Adrenal gland (tissue), 5 donors: ENCODE measurements around the gene TRIM10.

ENCODE experiments used
- POLR2A ChIP-seq, 2 donors: fragments of 450-650 bp; IDR thresholded peaks; one replicate each; pipeline ENCODE4 v1.6.1; 2017; ENCODE audit warnings: antibody characterized with exemption in 2 of 2, mild to moderate bottlenecking in 2 of 2, moderate library complexity in 1 of 2
- TF ChIP-seq, protein P1 (sequence below), 6 experiments: fragments of 450-650 bp in 4 of 6; fragments of 200-600 bp in 2 of 6; sonication (generic) in 1 of 6; IDR thresholded peaks; 1 replicate in 5 of 6; 2 replicates in 1 of 6; pipeline versions ENCODE4 v1.5.1 to v1.8.0; 2016 to 2021; ENCODE audit warnings: antibody characterized with exemption in 6 of 6, mild to moderate bottlenecking in 2 of 6, moderate library complexity in 1 of 6
- donor health status: DM: no; HTN: no; CAD: no.

DNA sequence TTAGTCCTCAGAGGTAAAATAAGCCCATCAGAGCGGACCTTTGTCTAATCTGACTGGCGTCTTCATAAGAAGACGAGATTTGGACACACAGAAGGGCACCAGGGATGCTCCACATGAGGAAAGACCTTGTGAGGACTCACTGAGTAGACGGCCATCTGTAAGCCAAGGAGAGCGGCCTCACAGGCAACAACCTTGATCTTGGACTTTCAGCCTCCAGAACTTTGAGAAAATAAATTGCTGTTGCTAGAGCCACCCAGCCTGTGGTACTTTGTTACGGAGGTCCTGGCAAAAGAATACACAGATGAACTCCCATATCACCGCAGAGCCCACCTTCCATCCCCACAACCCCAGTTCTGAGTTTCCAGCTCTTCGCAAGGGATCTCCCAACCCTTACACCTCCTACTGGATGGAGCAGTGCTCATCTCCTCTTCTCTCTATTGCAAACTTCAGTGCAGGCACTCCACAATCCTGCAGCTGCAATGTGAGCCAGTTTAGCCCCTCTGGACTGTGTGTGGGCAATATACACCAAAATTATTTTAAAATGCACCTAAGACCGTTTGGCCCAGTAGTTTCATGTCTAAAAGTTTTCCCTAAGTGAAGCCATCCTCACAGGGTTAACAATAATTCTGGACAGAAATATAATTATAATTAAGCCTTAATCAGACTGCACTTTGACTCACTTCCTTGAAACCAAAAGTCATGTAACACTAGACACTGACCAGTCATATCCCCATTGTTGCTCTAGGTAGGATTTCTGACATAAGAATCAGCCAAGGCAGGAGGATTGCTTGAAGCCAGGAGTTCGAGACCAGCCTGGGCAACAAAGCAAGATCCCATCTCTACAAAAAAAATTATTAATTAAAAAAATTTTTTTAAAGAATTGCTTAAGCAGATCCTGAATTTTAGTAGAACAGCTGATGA is 39.3 kb downstream of the TRIM10 start:
- no peak for TF ChIP-seq POLR2A (IDR thresholded peaks at IDR 0.05)
- TF ChIP-seq, protein P1, sequence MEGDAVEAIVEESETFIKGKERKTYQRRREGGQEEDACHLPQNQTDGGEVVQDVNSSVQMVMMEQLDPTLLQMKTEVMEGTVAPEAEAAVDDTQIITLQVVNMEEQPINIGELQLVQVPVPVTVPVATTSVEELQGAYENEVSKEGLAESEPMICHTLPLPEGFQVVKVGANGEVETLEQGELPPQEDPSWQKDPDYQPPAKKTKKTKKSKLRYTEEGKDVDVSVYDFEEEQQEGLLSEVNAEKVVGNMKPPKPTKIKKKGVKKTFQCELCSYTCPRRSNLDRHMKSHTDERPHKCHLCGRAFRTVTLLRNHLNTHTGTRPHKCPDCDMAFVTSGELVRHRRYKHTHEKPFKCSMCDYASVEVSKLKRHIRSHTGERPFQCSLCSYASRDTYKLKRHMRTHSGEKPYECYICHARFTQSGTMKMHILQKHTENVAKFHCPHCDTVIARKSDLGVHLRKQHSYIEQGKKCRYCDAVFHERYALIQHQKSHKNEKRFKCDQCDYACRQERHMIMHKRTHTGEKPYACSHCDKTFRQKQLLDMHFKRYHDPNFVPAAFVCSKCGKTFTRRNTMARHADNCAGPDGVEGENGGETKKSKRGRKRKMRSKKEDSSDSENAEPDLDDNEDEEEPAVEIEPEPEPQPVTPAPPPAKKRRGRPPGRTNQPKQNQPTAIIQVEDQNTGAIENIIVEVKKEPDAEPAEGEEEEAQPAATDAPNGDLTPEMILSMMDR (IDR thresholded peaks at IDR 0.05), result no peak
